NCI-H526 (cell line): ENCODE measurements around the gene MYZAP.

Experiments used
- DNase-seq, 2 experiments: peaks; one replicate each; lab custom pipeline; 2025; lab: John Stamatoyannopoulos, UW

Gene MYZAP

GRCh38 chr15:57663262-57663661 lies 71.6 kb downstream of the MYZAP start:
- no peak for DNase-seq

GRCh38 chr15:57665194-57665593 lies 73.5 kb downstream of the MYZAP start:
- no peak for DNase-seq

GRCh38 chr15:57665939-57666338 lies 74.2 kb downstream of the MYZAP start:
- no peak for DNase-seq

DNA sequence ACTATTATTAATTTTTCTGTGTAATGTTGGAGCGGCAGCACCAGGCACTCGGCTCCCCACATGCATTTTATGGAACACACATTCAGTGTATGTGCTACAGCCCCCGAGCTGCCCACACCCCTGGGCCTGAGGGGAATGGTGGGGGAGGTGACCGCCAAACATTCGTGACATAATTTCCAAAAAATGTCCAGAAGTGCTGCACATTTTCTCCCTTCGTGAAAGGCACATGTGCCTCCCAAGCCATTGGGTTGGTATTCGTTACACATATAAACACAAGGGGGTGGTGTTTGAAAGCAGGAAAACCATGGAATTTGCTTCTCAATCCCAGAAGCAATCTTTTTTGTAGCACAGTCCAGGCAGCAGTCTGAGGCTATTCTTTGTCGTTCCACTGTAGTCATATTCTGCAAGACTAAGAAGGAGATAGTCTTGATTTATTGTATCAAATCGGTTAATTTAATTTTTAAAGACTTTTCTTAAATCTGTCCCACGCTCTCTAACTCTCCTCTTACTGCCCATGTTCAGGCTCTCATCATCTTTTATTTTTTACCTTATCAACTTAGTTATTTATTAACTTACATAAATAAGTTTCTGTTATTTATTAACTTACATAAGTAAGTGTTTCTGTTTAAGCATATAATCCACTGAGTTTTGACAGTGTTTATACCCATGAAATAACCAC lies 75.6 kb downstream of the MYZAP start:
- DNase-seq, result peak; percentile 36 to 67

GRCh38 chr15:57668016-57668415 lies 76.3 kb downstream of the MYZAP start:
- peak; percentile 9 to 39 for DNase-seq

- no peak for DNase-seq
These were observed 79.9 kb downstream of the MYZAP start for GRCh38 chr15:57671636-57672035.

DNA sequence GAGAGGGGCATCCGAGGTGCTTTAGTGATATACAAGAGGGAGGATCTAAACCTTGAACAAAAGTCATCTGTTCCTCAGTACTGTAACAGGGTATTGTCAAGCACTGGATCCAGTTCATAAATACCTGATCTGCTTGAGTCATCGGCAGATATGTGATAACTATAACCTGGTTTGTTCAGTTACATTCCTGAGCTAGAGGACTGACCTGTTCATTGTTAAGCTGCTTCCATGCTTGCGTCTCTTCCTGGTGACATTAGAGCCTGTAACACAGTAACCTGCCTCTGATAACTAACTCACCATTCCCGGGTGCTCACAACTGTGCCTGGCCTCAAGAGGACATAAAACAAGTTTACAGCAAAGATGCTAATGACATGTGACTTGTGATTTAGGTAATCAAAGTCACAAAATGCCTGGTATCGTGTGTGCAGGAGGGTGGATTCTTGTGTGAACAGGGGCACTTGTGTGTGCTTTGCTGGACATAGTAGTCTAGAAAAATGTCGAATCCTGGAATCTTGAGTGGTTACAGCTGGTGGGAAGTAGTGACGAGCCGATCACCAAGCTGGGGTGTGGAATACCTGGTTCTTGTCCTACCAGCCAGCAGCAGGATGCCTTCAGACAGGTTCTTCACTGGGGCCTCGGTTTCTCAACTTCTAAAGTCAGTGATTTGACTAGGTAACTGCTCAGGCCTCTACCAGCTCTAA lies 83.9 kb downstream of the MYZAP start:
- DNase-seq, result no peak

DNA sequence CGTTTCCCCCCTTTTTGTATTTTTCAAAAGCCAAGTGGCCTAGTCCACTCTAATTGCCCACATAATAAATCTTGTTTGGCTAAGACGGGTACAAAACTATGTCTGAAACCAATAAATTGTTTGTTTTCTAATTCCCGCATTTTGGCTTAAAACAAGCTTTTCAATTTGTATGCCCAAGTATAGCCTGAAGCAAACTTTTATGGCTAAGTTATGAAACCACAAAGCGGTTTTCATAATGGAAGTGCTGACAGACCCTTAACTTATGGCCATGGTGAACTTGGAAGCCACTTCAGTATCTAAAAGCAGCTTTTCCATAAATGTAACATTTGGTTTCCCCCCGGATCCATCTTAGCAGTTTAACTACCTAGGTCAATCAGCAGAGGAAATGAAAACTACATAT lies 84.9 kb downstream of the MYZAP start:
- DNase-seq, result no peak

- DNase-seq, result no peak
These were observed 85.5 kb downstream of the MYZAP start for GRCh38 chr15:57677204-57677603.

DNA sequence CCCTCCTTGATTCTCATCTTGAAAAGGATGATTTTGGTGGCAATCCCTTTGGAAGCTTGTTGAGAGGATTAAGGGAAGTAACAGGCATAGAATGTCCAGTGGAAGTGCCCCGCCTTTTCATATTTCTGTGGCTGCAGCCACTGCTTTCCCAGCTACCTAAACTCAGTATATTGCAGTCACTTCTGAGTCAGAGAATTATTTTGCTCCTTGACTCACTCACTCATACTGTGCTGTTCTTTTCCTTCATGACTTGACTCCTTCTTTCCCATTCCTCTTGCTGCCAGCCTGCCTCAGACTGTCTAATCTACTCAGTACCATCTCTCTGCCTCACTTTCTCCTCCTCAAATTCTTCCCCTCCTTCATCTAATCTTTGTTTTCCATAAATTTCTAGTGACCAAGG lies 88.3 kb downstream of the MYZAP start:
- DNase-seq, result no peak

- no peak for DNase-seq
These were observed 89.3 kb downstream of the MYZAP start for GRCh38 chr15:57681011-57681410.

GRCh38 chr15:57683481-57683880 lies 91.8 kb downstream of the MYZAP start:
- no peak for DNase-seq

DNA sequence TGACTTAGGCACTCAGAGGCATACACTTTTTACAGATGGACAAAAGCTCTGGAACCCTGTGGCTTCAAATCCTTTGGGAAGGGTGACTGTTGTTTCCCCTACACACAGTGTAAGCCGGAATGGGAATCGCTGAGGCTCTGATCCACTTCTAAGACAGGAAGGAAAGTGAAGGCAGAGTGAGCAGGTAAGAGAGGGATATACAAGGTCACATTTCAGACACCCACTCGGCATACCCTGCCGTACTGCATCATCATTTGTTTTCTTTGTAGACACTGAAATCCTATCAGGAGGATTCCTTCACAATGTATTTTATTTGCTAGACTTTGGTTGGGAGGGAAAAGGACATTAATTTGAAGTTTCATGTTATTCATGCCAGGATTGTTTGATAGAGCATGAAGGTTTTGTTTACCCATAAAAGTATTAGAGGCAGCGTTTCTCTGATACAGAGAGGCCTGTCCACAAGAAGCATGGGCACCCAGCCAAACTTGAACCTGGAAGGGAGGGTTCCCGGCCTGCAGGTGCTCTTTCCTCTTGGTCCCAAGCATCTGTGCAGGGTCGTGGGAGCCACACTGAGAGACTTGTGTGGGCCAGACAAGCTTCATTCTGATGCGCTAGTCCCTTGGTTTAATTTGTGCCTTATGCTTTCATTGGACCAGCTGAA lies 92.9 kb downstream of the MYZAP start:
- no peak for DNase-seq

DNA sequence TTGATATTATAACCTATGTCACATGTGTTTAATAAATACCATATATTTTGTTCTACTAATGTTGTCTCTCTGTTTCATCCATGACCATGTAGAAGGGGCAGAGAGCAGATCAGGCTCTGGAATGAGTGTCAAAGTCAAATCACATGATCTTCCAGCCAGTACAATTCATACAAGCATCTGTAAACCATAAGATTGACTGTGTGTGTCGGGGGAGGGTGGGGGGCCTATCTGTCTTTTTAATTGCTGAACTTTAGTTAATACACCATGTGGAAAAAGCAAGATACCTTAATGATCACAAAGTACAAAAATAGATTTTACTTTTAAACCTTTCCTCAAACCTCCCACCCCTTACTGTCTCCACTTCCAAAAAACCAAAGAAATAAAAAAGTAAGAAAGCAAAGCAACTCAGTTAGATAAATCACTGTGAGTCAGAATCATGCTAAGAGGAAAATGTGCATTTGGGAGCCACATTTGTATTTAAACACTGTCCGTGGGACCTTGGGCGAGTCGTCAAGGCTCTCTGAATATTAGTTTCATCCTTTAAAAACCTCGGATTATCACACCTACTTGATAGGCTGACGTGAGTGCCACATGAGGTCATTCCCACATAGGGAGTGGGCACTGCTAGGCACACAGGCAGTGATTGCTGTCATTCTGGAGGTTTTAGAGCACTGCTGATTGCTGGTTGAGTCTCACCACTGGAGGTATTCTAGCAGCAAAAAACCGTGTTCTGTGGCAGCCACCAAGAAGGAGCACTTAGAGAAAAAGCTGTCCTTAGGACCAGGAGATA lies 93.8 kb downstream of the MYZAP start:
- DNase-seq, result no peak

GRCh38 chr15:57686657-57687056 lies 95.0 kb downstream of the MYZAP start:
- DNase-seq, result no peak

DNA sequence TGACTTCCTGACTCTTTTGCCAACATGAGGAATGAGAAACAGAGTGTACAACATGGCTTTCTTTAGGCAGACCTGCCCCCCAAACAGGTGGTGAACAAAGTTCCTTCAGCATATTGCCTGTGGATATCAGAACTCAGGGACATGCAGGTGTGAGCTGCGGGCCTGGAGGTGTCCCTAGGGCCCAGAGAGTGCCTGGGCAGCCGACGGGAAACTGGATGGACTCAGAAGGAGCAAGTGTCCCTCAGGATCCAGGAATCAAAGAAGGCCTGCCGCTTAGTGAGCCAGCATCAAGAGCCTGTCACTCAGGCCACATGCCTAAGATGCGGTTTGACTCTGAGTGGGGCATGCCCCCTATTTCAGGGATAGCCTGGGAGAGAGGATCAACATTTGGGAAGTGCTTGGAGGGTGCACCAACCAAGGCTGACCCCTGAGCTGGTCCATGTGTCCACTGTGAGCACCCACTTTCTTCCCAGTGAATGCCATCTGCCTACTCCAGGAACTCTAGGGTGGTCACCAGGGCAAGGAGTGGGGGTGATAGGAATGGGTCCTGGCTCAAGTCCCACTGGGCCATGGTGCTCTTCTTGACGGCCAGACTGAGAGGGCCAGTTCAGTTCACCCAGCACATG lies 98.8 kb downstream of the MYZAP start:
- DNase-seq, result no peak

DNA sequence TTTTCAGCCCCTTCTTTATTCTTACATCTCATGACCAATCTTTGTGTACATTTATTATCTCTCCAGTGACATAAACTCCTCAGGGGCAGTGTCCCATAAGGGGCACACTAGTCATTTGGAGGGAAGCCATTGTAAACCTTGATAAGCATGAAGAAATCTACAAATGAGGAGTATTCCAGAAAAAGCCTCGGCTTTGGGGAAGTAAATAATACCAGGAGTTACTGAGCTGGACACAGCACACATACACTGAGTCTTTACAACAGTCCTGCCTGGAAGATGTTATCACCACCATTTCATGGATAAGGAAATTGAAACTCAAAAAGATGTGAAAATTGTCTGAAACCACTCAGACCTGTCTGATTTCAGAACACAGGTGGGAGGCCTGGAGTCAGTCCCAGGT lies 99.4 kb downstream of the MYZAP start:
- no peak for DNase-seq

DNA sequence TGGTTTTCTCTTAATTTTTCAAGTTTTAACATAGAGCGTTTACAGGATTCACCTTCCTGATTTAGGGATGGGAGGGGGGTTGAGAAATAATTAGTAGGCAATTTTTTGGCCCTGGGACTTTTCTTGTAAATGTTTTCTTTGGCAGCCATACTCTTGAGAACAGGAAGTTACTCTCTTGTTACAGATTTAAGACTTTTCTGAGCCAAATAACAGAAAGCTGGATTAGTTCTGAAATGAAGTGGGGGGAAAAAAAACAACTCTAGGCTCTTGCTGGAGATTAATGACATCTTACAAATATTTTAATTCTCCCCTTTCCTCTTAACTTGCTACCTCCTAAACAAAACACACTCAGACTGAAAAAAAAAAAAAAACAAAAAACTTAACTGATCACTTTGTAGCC lies 101.0 kb downstream of the MYZAP start:
- no peak for DNase-seq

GRCh38 chr15:57694279-57694678 lies 102.6 kb downstream of the MYZAP start:
- DNase-seq, result no peak

DNA sequence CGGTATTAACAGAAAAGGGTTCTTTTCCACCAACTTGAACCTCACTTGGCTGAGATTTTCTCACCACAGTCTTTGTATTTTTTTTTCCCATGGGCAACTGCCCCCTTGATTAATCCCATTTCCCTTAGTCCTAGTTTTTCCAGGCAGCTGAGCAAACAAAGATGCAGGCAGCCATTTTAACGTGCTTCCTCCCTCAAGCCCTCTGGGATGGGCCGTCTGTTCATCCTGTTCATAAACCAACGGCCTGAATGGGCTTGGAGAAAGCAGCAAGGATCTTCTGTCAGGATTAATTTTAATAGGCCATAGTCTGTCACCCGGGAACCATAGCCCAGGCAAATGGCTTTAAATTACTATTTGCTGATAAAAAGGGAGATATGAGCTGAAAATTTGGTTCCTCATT lies 104.4 kb downstream of the MYZAP start:
- peak; percentile 89 to 90 for DNase-seq

DNA sequence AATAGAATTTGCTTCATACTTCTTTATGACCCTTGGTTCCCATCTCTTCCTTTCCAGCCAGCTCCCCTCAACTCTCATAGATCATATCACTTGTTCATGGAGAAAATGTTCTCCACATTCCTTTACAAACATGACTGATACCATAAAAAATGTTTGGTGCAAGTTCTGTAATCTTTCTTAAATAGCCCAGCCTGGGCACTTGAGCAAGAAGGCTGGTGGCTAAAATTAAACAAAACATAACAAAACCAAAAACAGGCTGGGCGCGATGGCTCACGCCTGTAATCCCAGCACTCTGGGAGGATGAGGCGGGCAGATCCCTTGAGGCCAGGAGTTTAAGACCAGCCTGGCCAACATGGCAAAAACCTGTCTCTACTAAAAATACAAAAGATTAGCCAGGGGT lies 105.9 kb downstream of the MYZAP start:
- no peak for DNase-seq

GRCh38 chr15:57698243-57698642 lies 106.5 kb downstream of the MYZAP start:
- peak; percentile 59 to 63 for DNase-seq
